ENCODE results near the gene ACTL8. TPM values are rescaled to one million over a fixed set of nuclear protein-coding genes. Genes with fewer than 3 reads are reported as not detected.

Gene ACTL8
- total and polyA plus RNA-seq, 2 of the 4 experiments (the other 2 are of a cell fraction), result under 0.01 to 0.07 TPM

GRCh38 chr1:17810668-17811067 lies 55.5 kb downstream of the ACTL8 start:
- dilution Hi-C loops (cut with HindIII; ENCODE audit: low sequenced_read_pairs, unreplicated experiment) (no loop called here), intact Hi-C loops (cut with micrococcal nuclease) (no loop called here), in situ Hi-C loops (cut with MboI; ENCODE audit: low sequenced_read_pairs) (no loop called here)
- Histone ChIP-seq H3K4ac (ENCODE audit: low read depth, low read length) (no peak overlapping the region), H4K91ac (ENCODE audit: insufficient read depth, low read depth, low read length) (no peak overlapping the region), H3K4me1 (ENCODE audit: control insufficient read depth, insufficient read depth, low read length) (no peaks in the 10 kb centered on the region), H3K9me3 (ENCODE audit: control insufficient read depth, insufficient read depth, low read length) (no peaks in the 10 kb centered on the region), H3K14ac (replicated peaks; ENCODE audit: low read depth, low read length) (no peak overlapping the region), H3K23ac (ENCODE audit: low read depth, low read length) (no peak overlapping the region), H2AFZ (replicated peaks; ENCODE audit: low read length, poor library complexity) (no peak overlapping the region), H4K5ac (ENCODE audit: low read depth, low read length) (no peak overlapping the region), H2BK15ac (ENCODE audit: low read depth, low read length) (no peak overlapping the region), H3K27me3 (ENCODE audit: control insufficient read depth, insufficient read depth, low read length) (no peaks in the 10 kb centered on the region; the same call in 1 of the 2 replicates), H3K27ac (ENCODE audit: insufficient read depth, low read length) (no peak overlapping the region), H3K9me1 (ENCODE audit: insufficient read depth, low read length) (no peaks in the 10 kb centered on the region), H2BK20ac (ENCODE audit: low read depth, low read length) (no peak overlapping the region), H2AK5ac (ENCODE audit: low read depth, low read length) (no peak overlapping the region), H3K79me1 (ENCODE audit: low read depth in 1 of 2, low read length in 2 of 2) (no peaks in the 10 kb centered on the region), H4K20me1 (ENCODE audit: insufficient read depth, low read length) (no peaks in the 10 kb centered on the region), H2AK9ac (replicated peaks; ENCODE audit: low read depth, low read length, poor library complexity) (no peak overlapping the region), H3K36me3 (ENCODE audit: control insufficient read depth, insufficient read depth, low read length) (no peaks in the 10 kb centered on the region), H3K18ac (ENCODE audit: low read depth, low read length) (no peak overlapping the region), H2BK5ac (ENCODE audit: low read depth, low read length, poor library complexity, severe bottlenecking) (no peak overlapping the region), H3K9ac (ENCODE audit: low read depth, low read length) (no peak overlapping the region), H4K8ac (ENCODE audit: low read depth in 2 of 2, low read length in 2 of 2) (no peak overlapping the region), H3K4me2 (ENCODE audit: low read depth, low read length) (no peak overlapping the region), H3K56ac (ENCODE audit: extremely low read depth, insufficient read depth, low read length) (no peak overlapping the region), H2BK120ac (ENCODE audit: low read depth, low read length) (no peak overlapping the region), H3K4me3 (ENCODE audit: insufficient read depth, low read depth, low read length) (no peak overlapping the region)
- DNase-seq (no peak), ATAC-seq (ENCODE audit: low read depth) (no peak)
- TF ChIP-seq USF2 (IDR thresholded peaks at IDR 0.05; ENCODE audit: low read depth, low read length) (no peak), MAZ (IDR thresholded peaks at IDR 0.05; ENCODE audit: borderline replicate concordance, low read depth, low read length) (no peak), NFE2L2 (IDR thresholded peaks at IDR 0.05; ENCODE audit: low read depth, low read length) (no peak), BHLHE40 (IDR thresholded peaks at IDR 0.05; ENCODE audit: low read depth, low read length) (no peak), CEBPB (IDR thresholded peaks at IDR 0.05; ENCODE audit: low read depth, low read length) (no peak), ELK1 (IDR thresholded peaks at IDR 0.05; ENCODE audit: borderline replicate concordance, low read depth, low read length) (no peak), CTCF (conservative IDR thresholded peaks at IDR 0.05; ENCODE audit: low read depth, low read length) (no peak), RAD21 (IDR thresholded peaks at IDR 0.05; ENCODE audit: low read length) (no peak), RCOR1 (IDR thresholded peaks at IDR 0.05; ENCODE audit: insufficient replicate concordance, low read length) (no peak)
- WGBS, 2 experiments (ENCODE audit: extremely low coverage in 2 of 2, insufficient read length in 1 of 2), result no CpG with 5 or more reads among the region's 2 CpGs
- ChIA-PET CTCF (no interaction called here), POLR2A (ENCODE audit: unreplicated experiment) (no interaction called here)
- no TSS peak for BruUV-seq (replicated peaks)

Measured in IMR-90 (cell line).